Ishikawa (cell line): ENCODE results near the gene PLCB4.

ENCODE experiments used
- CEBPB ChIP-seq: IDR thresholded peaks from 2 replicates; pipeline ENCODE4 v1.6.1; 2012
- CREB1 ChIP-seq: IDR thresholded peaks from 2 replicates; pipeline ENCODE4 v1.6.1; 2012; ENCODE audit warnings: low read depth
- EGR1 ChIP-seq: IDR thresholded peaks from 2 replicates; pipeline ENCODE4 v1.6.1; 2012
- EP300 ChIP-seq: IDR thresholded peaks from 2 replicates; pipeline ENCODE4 v1.6.1; 2012; ENCODE audit warnings: borderline replicate concordance
- FOXM1 ChIP-seq: IDR thresholded peaks from 2 replicates; pipeline ENCODE4 v1.6.1; 2012; ENCODE audit warnings: low read depth, borderline replicate concordance
- MAX ChIP-seq: IDR thresholded peaks from 2 replicates; pipeline ENCODE4 v1.6.1; 2012
- NFIC ChIP-seq: IDR thresholded peaks from 2 replicates; pipeline ENCODE4 v1.6.1; 2012
- RAD21 ChIP-seq: IDR thresholded peaks from 2 replicates; pipeline ENCODE4 v1.6.1; 2012; ENCODE audit warnings: low read depth
- REST ChIP-seq: IDR thresholded peaks from 2 replicates; pipeline ENCODE4 v1.6.1; 2012; ENCODE audit warnings: low read depth, mild to moderate bottlenecking
- TAF1 ChIP-seq: IDR thresholded peaks from 2 replicates; pipeline ENCODE4 v1.6.1; 2012; ENCODE audit warnings: low read depth, mild to moderate bottlenecking
- TCF12 ChIP-seq: IDR thresholded peaks from 2 replicates; pipeline ENCODE4 v1.6.1; 2012; ENCODE audit warnings: low read depth
- TEAD4 ChIP-seq: IDR thresholded peaks from 2 replicates; pipeline ENCODE4 v1.6.1; 2012
- USF1 ChIP-seq: IDR thresholded peaks from 2 replicates; pipeline ENCODE4 v1.6.1; 2012
- YY1 ChIP-seq: IDR thresholded peaks from 2 replicates; pipeline ENCODE4 v1.6.1; 2012; ENCODE audit warnings: low read depth
- ZBTB7A ChIP-seq: IDR thresholded peaks from 2 replicates; pipeline ENCODE4 v1.6.1; 2012; ENCODE audit warnings: low read depth

Gene PLCB4

GRCh38 chr20:9388813-9389161 is 319.9 kb downstream of the PLCB4 start:
- TF ChIP-seq RAD21, result no peak
- no peak for TF ChIP-seq FOXM1
- TF ChIP-seq CEBPB, result no peak
- TF ChIP-seq CREB1, result no peak
- TF ChIP-seq EGR1, result no peak
- no peak for TF ChIP-seq TCF12
- TF ChIP-seq NFIC, result no peak
- TF ChIP-seq MAX, result no peak
- TF ChIP-seq TEAD4, result no peak
- TF ChIP-seq REST, result no peak
- no peak for TF ChIP-seq ZBTB7A
- TF ChIP-seq EP300, result no peak
- no peak for TF ChIP-seq TAF1
- no peak for TF ChIP-seq YY1
- no peak for TF ChIP-seq USF1

- TF ChIP-seq TEAD4, result no peak
- no peak for TF ChIP-seq NFIC
- no peak for TF ChIP-seq RAD21
- TF ChIP-seq ZBTB7A, result no peak
- no peak for TF ChIP-seq CREB1
- no peak for TF ChIP-seq YY1
- TF ChIP-seq TCF12, result no peak
- TF ChIP-seq TAF1, result no peak
- no peak for TF ChIP-seq CEBPB
- TF ChIP-seq REST, result no peak
- no peak for TF ChIP-seq MAX
Measured at GRCh38 chr20:9389346-9389745, 320.5 kb downstream of the PLCB4 start.

- TF ChIP-seq CEBPB (no peak), EP300 (no peak), TEAD4 (no peak), EGR1 (no peak), FOXM1 (no peak), REST (no peak), MAX (no peak), ZBTB7A (no peak), RAD21 (no peak), TAF1 (no peak), NFIC (no peak), YY1 (no peak), TCF12 (no peak), USF1 (no peak), CREB1 (no peak)
Measured at GRCh38 chr20:9390441-9390840, 321.6 kb downstream of the PLCB4 start.

- TF ChIP-seq CEBPB, result peak; percentile 38; the same call in 1 of the 2 replicates
- peak; percentile 76 for TF ChIP-seq RAD21
- TF ChIP-seq EP300, result no peak
Measured at GRCh38 chr20:9392892-9393857, 324.3 kb downstream of the PLCB4 start.
